K562 (cell line): ENCODE measurements around the gene APCDD1L. TPM values are rescaled to one million over a fixed set of nuclear protein-coding genes. Genes with fewer than 3 reads are reported as not detected.

Source experiments
- ATAC-seq: fragments of 200-7000 bp; cut with Tn5 transposase; 3 replicates; pipeline ENCODE4 v1.9.1; 2020; ENCODE audit warnings: moderate library complexity
- BruUV-seq: library from RNA; stranded (reverse); fragments of 400-500 nt; replicated peaks from 2 replicates; lab custom pipeline; 2021; lab: Mats Ljungman, UMichigan
- CTCF ChIA-PET: fragments of 300-600 bp; formaldehyde crosslinking; extraction: SDS; loops from one replicate; lab custom pipeline; 2021; ENCODE audit warnings: low intra/inter-chr PET ratio; lab: Yijun Ruan, JAX
- POLR2A ChIA-PET: fragments of 300-600, 350-650 bp; sonication (Branson Sonifier 250); formaldehyde crosslinking; extraction: SDS; loops from one replicate; lab custom pipeline; 2021; ENCODE audit warnings: antibody characterized with exemption, inconsistent platforms; lab: Yijun Ruan, JAX
- DNase-seq, 4 experiments: peaks; one replicate each; pipeline versions ENCODE4 v3.0.0 to v3.0.0-alpha.2; 2011 to 2018; ENCODE audit warnings: low spot score in 3 of 4, mixed read lengths in 3 of 4; ENCODE audit errors: extremely low read depth in 1 of 4
- FAIRE-seq: peaks from 2 replicates; lab custom pipeline; 2011; peaks lifted over from hg19 to GRCh38; lab: Jason Lieb, UNC
- H2AFZ ChIP-seq: 2 replicates; pipeline ENCODE4 v1.6.0; 2011; ENCODE audit warnings: low read depth, low read length, control low read depth, inconsistent platforms
- H3K27ac ChIP-seq: fragments of 200-600 bp; 3 replicates; pipeline ENCODE4 v1.8.0; 2011; ENCODE audit warnings: low read depth, mild to moderate bottlenecking, control low read depth, inconsistent platforms, low read length, moderate library complexity, mixed read lengths; ENCODE audit errors: extremely low read depth
- H3K27me3 ChIP-seq, 2 experiments: fragments of 300-600 bp in 1 of 2; 2 replicates in 1 of 2; 3 replicates in 1 of 2; pipeline versions ENCODE4 v1.6.0 to v1.8.0; 2011; ENCODE audit warnings: inconsistent platforms in 2 of 2, low read length in 2 of 2, mild to moderate bottlenecking in 1 of 2, mixed read lengths in 1 of 2, moderate library complexity in 1 of 2; ENCODE audit not compliant: control insufficient read depth in 2 of 2, insufficient read depth in 2 of 2
- H3K36me3 ChIP-seq: fragments of 300-600 bp; 3 replicates; pipeline ENCODE4 v1.8.0; 2011; ENCODE audit warnings: mild to moderate bottlenecking, low read length, inconsistent platforms; ENCODE audit not compliant: control insufficient read depth, insufficient read depth
- H3K4me1 ChIP-seq, 2 experiments: fragments of 200-600 bp in 1 of 2; replicated peaks in 1 of 2; 2 replicates in 1 of 2; 3 replicates in 1 of 2; pipeline versions ENCODE4 v1.5.1 to v1.8.0; 2011; ENCODE audit warnings: inconsistent platforms in 2 of 2, low read length in 2 of 2, mild to moderate bottlenecking in 1 of 2, mixed read lengths in 1 of 2, moderate library complexity in 1 of 2; ENCODE audit not compliant: control insufficient read depth in 2 of 2, insufficient read depth in 2 of 2
- H3K4me2 ChIP-seq: 2 replicates; pipeline ENCODE4 v1.6.1; 2011; ENCODE audit warnings: low read length, control low read depth, inconsistent platforms, mixed read lengths; ENCODE audit not compliant: insufficient read depth
- H3K4me3 ChIP-seq: fragments of 200-600 bp; sonication (generic), shearing (Covaris generic); 2 replicates; pipeline ENCODE4 v1.5.1; 2016; ENCODE audit warnings: control low read depth, inconsistent platforms
- H3K79me2 ChIP-seq: fragments of 200-600 bp; 3 replicates; pipeline ENCODE4 v1.8.0; 2011; ENCODE audit warnings: low read length, inconsistent platforms; ENCODE audit not compliant: control insufficient read depth, insufficient read depth
- H3K9ac ChIP-seq, 2 experiments: 2 replicates each; pipeline versions ENCODE4 v1.6.0 to v1.6.1; 2011; ENCODE audit warnings: low read depth in 2 of 2, low read length in 2 of 2, control low read depth in 1 of 2, inconsistent platforms in 1 of 2, mild to moderate bottlenecking in 1 of 2, mixed read lengths in 1 of 2; ENCODE audit not compliant: insufficient read depth in 1 of 2
- H3K9me1 ChIP-seq: one replicate; pipeline ENCODE4 v1.6.0; 2011; ENCODE audit warnings: inconsistent platforms, mild to moderate bottlenecking, low read length, moderate library complexity; ENCODE audit not compliant: control insufficient read depth, insufficient read depth
- H3K9me3 ChIP-seq: replicated peaks from 2 replicates; pipeline ENCODE4 v1.5.1; 2011; ENCODE audit warnings: low read depth, low read length, inconsistent platforms; ENCODE audit not compliant: control insufficient read depth, insufficient read depth
- H4K20me1 ChIP-seq: replicated peaks from 2 replicates; pipeline ENCODE4 v1.6.1; 2011; ENCODE audit warnings: low read length, inconsistent platforms, mixed read lengths; ENCODE audit not compliant: control insufficient read depth, insufficient read depth
- BMI1 ChIP-seq: fragments of 150-350 bp; IDR thresholded peaks from 2 replicates; pipeline ENCODE4 v1.6.1; 2014; ENCODE audit warnings: low read length
- CTCF ChIP-seq, 3 experiments: IDR thresholded peaks in 2 of 3; conservative IDR thresholded peaks in 1 of 3; 2 replicates each; pipeline ENCODE4 v1.5.1; 2011 to 2012; ENCODE audit warnings: low read length in 3 of 3, mild to moderate bottlenecking in 3 of 3, control low read depth in 2 of 3, improper control_type of control experiment in 1 of 3, inconsistent platforms in 1 of 3, low read depth in 1 of 3, mixed read lengths in 1 of 3, moderate library complexity in 1 of 3; ENCODE audit not compliant: insufficient read depth in 2 of 3
- HMG20A ChIP-seq: fragments of 450-650 bp; formaldehyde crosslinking; conservative IDR thresholded peaks from 2 replicates; pipeline ENCODE4 v1.4.0; 2020; ENCODE audit warnings: mild to moderate bottlenecking, mixed read lengths
- KLF10 ChIP-seq: fragments of 250-450 bp; sonication (Bioruptor Pico); IDR thresholded peaks from 2 replicates; pipeline ENCODE4 v1.6.1; 2021; ENCODE audit warnings: matching md5 sums
- POLR2AphosphoS2 ChIP-seq: IDR thresholded peaks from 2 replicates; pipeline ENCODE4 v1.6.1; 2012; ENCODE audit warnings: low read length, improper control_type of control experiment
- ZNF12 ChIP-seq: sonication (generic); formaldehyde crosslinking; IDR thresholded peaks from 2 replicates; pipeline ENCODE4 v1.4.0; 2020; ENCODE audit warnings: mild to moderate bottlenecking, missing genetic modification reagents
- WGBS: fragments of 100-300 bp; shearing (Covaris generic); methylation state at CpG from one replicate; pipeline ENCODE4 v1.1.6; 2016; ENCODE audit warnings: low coverage, mixed read lengths; ENCODE audit not compliant: insufficient coverage; ENCODE audit errors: missing lambda C conversion rate; 5-methylcytosine and 5-hydroxymethylcytosine counted together
- in situ Hi-C: fragments of 300-500 bp; cut with MboI; formaldehyde crosslinking; loops from 4 replicates; pipeline ENCODE4 v1.15.0; 2018; ENCODE audit warnings: inconsistent platforms, mixed read lengths
- intact Hi-C: fragments of 100-400 bp; cut with micrococcal nuclease; formaldehyde crosslinking; loops from 2 replicates; pipeline ENCODE4 v1.14.2; 2022
- polyA plus RNA-seq, 8 experiments: library from polyadenylated mRNA; depleted of rRNA in 4 of 8; stranded (reverse) in 5 of 8; unstranded in 3 of 8; fragments of >200 nt; fragmentation: Nextera tagmentation in 2 of 8; fragmentation: Illumina TruSeq in 1 of 8; extraction: Ambion mirVana in 2 of 8; extraction: Trizol in 1 of 8; gene quantifications; 2 replicates each; pipeline versions ENCODE4 v1.2.1 to v1.2.3, GENCODE V29; 2011 to 2014; ENCODE audit warnings: inconsistent platforms in 1 of 8, missing spikeins in 1 of 8
- total RNA-seq, 7 experiments: library from RNA; depleted of rRNA in 6 of 7; stranded (reverse); fragments of >200 nt in 6 of 7; fragmentation: Illumina TruSeq in 2 of 7; extraction: Trizol in 2 of 7; gene quantifications; 2 replicates each; pipeline versions ENCODE4 v1.2.1 to v1.2.3, GENCODE V29; 2011 to 2021; ENCODE audit warnings: low replicate concordance in 1 of 7

The APCDD1L gene
- total and polyA plus RNA-seq, 9 of the 15 experiments (the other 6 are each of a cell fraction or from before 2014, with no cell fraction given) = not detected

GRCh38 chr20:58559368-58559729, 44.1 kb upstream of the APCDD1L start:
- in situ Hi-C loops (no loop called here), intact Hi-C loops (no loop called here)
- no TSS peak for BruUV-seq
- no peaks in the 10 kb centered on the region for H3K79me2 ChIP-seq
- no peaks in the 10 kb centered on the region for H3K9me1 ChIP-seq
- TF ChIP-seq HMG20A (CRISPR knock-in tag) (no peak), POLR2AphosphoS2 (no peak), KLF10 (CRISPR knock-in tag) (no peak), ZNF12 (CRISPR knock-in tag) (no peak)
- ChIA-PET CTCF (no interaction called here), POLR2A (no interaction called here)
- ATAC-seq (no peak), DNase-seq (no peak), FAIRE-seq (no peak)
- H3K36me3 ChIP-seq = no peaks in the 10 kb centered on the region
- H3K27me3 ChIP-seq = peaks cover 6 to 49% of the 10 kb centered on the region in 2 experiments; a peak in 4 of 5 replicates
- no peak overlapping the region for H3K4me3 ChIP-seq
- H3K27ac ChIP-seq = no peak overlapping the region
- H3K9ac ChIP-seq = no peak overlapping the region
- no peaks in the 10 kb centered on the region; the same call in 1 of the 2 replicates for H4K20me1 ChIP-seq
- no peak overlapping the region for H3K4me2 ChIP-seq
- no peaks in the 10 kb centered on the region; a peak in 1 of 5 replicates for H3K4me1 ChIP-seq
- WGBS = 12% methylated on average over 6 of the region's 7 CpGs
- no peaks in the 10 kb centered on the region for H3K9me3 ChIP-seq
- H2AFZ ChIP-seq = no peak overlapping the region

DNA sequence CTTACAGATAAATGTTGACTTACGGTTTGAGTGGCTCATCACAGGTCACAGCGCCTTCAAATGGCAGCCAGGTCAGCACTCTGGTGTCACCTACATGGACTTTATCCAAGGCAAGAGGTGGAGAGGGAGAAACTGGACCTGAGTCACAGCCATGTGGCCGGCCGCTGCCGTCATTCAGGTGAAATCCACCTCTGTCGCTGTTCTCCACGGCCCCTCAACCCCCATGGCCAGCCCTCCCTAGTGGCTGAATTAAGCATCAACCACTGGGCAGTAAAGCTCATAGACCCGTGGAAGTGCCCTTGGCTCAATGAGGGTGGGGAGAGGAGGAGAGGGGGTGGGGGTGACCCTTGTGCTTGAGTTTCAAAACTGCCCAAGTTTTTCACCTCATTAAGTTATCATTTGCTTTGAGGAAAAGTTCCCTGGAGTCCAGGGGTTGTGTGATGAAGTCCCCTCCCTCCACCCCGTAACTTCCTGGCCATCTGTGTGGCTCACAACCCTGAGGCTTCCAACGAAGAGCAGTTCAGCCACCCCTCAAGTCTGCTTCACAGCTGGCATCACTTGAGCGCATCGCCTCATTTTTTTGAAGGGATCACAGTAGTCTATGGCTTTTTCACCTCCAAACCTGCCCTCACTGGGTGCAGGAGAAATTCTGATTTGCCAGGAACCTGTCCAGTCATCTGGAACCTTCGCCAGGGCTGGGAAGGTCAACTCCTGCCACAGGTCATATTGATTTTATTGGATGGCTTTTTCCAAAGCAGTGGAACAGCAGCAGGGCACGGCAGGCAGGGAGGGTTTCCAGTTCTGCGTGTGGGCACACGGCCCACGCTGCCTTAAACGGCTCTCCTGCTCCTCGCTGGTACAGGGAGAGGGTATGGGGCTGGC, 43.5 kb upstream of the APCDD1L start:
- WGBS = 6% methylated on average over 18 of the region's 19 CpGs
- Histone ChIP-seq H3K36me3 (no peaks in the 10 kb centered on the region), H4K20me1 (no peaks in the 10 kb centered on the region; the same call in 1 of the 2 replicates), H3K4me1 (no peaks in the 10 kb centered on the region; a peak in 1 of 5 replicates), H3K4me3 (no peak overlapping the region), H3K4me2 (no peak overlapping the region)
- TF ChIP-seq CTCF (IDR thresholded peaks at IDR 0.05 in 2 of 3, conservative IDR thresholded peaks at IDR 0.05 in 1 of 3; ENCODE audit: insufficient read depth in 2 of 3, low read depth in 1 of 3, low read length in 3 of 3) = peak in 2 of 3 experiments; percentile 13 to 70; a peak in 3 of 6 replicates
- TF ChIP-seq BMI1 = no peak
- TF ChIP-seq, all 486 proteins: peak for 1
- no peaks in the 10 kb centered on the region for H3K79me2 ChIP-seq
- CTCF ChIA-PET = no interaction called here
- no peak for FAIRE-seq
- no TSS peak for BruUV-seq
- intact Hi-C loops (no loop called here), in situ Hi-C loops (no loop called here)
- POLR2A ChIA-PET = interaction anchor here (0.6 kb wide), 1 partner anchor 266 kb away, joined by 3 read pairs; no protein-coding TSS in a partner anchor
- no peak overlapping the region for H2AFZ ChIP-seq
- no peaks in the 10 kb centered on the region for H3K9me3 ChIP-seq
- peaks cover 6 to 50% of the 10 kb centered on the region in 2 experiments; a peak in 4 of 5 replicates for H3K27me3 ChIP-seq
- H3K27ac ChIP-seq = no peak overlapping the region
- H3K9me1 ChIP-seq = no peaks in the 10 kb centered on the region
- no peak overlapping the region for H3K9ac ChIP-seq
- DNase-seq = peak in 3 of 4 experiments; percentile 21 to 23 (median 22)
- peak; percentile 65 for ATAC-seq
